Measurements from ENCODE around the gene NTPCR. TPM values are rescaled to one million over a fixed set of nuclear protein-coding genes. Genes with fewer than 3 reads are reported as not detected.
A peak's percentile ranks its signal among the peaks of the same experiment; 100 is the strongest.

Gene NTPCR, protein sequence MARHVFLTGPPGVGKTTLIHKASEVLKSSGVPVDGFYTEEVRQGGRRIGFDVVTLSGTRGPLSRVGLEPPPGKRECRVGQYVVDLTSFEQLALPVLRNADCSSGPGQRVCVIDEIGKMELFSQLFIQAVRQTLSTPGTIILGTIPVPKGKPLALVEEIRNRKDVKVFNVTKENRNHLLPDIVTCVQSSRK
- total RNA-seq, result 10 to 100 TPM; 27.2 to 40.1 (median 28.8) TPM

DNA sequence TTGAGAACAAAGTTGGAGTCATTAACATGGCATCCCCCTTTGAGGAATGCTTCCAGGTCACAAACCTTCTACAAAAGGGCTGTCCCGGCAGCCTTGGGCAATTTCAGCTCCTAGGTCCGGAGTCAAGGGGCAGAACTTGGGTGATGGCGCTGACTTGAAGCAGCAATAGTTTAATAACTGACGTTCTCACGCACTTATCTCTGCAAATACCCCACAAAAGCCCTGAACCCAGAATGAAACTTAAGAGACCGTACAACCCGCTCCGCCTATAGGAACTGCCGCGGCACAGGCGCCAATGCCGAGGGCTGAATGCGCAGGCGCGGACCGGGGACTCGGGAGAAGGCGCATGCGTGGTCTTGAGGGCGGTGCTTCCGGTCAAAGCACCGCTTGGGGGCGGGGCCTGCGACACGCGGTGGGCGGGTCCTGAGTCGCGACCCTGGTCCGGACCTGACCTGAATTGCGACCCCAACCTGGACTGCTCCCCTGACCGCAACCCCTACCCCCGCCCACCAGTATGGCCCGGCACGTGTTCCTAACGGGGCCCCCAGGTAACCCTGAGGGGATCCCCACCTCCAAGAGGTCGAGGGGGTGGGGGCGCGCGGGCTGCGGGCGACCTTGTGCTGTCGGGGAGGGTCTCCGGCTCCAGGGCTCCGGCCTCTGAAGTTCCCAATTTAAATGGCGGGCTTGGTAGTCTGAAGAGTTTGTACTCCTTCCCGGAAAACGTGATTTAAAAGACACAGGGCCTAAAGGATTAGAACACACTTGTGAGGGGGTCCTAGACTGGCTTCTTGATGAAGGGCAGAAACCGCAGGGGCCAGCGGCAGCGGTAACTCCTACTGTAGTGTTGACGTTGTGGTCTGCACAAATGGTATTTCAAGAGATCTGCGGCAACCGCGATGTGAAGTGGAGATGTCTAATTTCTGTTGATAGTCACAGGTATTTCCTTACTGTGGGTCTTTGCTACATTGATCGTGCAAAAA lies at the start of gene NTPCR:
TSS of gene NTPCR (plus strand) at position 415 of the 980 bp plus-strand sequence. CDS start at position 515, 100 bp downstream.
- peaks cover 0 to 4% of the 10 kb centered on the region in 2 donors for H3K4me1 ChIP-seq
- TF ChIP-seq, protein P1, sequence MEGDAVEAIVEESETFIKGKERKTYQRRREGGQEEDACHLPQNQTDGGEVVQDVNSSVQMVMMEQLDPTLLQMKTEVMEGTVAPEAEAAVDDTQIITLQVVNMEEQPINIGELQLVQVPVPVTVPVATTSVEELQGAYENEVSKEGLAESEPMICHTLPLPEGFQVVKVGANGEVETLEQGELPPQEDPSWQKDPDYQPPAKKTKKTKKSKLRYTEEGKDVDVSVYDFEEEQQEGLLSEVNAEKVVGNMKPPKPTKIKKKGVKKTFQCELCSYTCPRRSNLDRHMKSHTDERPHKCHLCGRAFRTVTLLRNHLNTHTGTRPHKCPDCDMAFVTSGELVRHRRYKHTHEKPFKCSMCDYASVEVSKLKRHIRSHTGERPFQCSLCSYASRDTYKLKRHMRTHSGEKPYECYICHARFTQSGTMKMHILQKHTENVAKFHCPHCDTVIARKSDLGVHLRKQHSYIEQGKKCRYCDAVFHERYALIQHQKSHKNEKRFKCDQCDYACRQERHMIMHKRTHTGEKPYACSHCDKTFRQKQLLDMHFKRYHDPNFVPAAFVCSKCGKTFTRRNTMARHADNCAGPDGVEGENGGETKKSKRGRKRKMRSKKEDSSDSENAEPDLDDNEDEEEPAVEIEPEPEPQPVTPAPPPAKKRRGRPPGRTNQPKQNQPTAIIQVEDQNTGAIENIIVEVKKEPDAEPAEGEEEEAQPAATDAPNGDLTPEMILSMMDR (IDR thresholded peaks at IDR 0.05), result no peak
- peak in 2 of 3 donors; percentile 11 to 38 for TF ChIP-seq POLR2AphosphoS5 (IDR thresholded peaks at IDR 0.05)
- intact Hi-C loops (cut with DNase I; ENCODE audit: low total_unique reads), result no loop called here
- peak within 1 kb of the TSS; percentile 69 to 87 (median 86) for H3K4me3 ChIP-seq
- no peaks in the 10 kb centered on the region for H3K36me3 ChIP-seq
- peak; percentile 80 to 89 for DNase-seq (ENCODE audit: low spot score in 2 of 2)
- no peaks in the 10 kb centered on the region for H3K9me3 ChIP-seq
- H3K27me3 ChIP-seq, result no peaks in the 10 kb centered on the region
- peak within 1 kb of the TSS; percentile 88 to 92 for H3K27ac ChIP-seq

DNA sequence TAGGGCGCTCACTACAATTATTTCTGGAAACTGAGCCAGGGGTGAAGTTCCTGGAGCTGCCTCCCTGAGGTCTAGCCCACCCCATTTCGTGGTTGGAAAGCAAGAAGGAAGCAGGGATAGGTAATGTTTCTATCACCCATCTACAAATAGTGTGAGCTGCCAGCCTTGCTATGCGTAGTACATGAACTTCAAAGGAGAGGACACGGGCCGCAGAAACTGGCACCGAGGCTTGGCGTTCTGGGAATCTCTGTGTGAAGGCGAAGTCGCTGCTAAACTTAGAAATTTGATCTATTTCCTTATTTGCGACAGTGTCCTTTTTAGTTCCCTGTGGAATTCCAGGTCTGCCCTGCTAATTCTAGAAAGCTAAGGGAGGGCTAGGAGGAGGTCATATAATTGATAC lies 49.6 kb upstream of the NTPCR start:
- Histone ChIP-seq H3K4me3 (peak overlapping the region in 1 of 3 donors; percentile 39), H3K27ac (peak overlapping the region in 1 of 2 donors; percentile 19), H3K36me3 (no peaks in the 10 kb centered on the region), H3K9me3 (no peaks in the 10 kb centered on the region), H3K4me1 (peaks cover 0 to 3% of the 10 kb centered on the region in 2 donors), H3K27me3 (no peaks in the 10 kb centered on the region)
- peak in 1 of 2 donors; percentile 19 for DNase-seq (ENCODE audit: low spot score in 2 of 2)
- intact Hi-C loops (cut with DNase I; ENCODE audit: low total_unique reads), result no loop called here
- TF ChIP-seq POLR2A (IDR thresholded peaks at IDR 0.05) (no peak), POLR2AphosphoS5 (IDR thresholded peaks at IDR 0.05) (no peak)
- TF ChIP-seq, protein P1 (IDR thresholded peaks at IDR 0.05), result no peak

DNA sequence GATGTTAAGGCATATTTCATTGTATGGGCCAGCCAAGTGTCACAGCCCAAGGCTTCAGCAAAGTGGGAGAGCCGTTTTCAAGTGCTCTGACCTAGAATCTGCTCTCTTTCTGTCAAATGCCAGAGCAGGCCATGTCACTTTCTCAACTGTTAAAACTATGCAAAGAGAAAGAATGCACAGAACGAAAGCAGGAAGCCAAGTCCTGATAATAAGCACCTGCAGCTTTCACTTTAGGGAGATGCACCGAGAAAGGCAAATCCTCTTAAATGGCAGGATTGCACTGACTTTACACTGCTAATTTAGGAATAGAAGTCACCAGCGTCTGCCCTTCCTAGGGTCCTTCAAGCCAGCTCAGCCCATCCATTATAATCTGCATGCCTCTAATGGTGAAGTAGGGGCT lies 49.2 kb upstream of the NTPCR start:
- TF ChIP-seq, protein P1 (IDR thresholded peaks at IDR 0.05), result no peak
- TF ChIP-seq POLR2A (IDR thresholded peaks at IDR 0.05), result no peak
- no peak for TF ChIP-seq POLR2AphosphoS5 (IDR thresholded peaks at IDR 0.05)
- Histone ChIP-seq H3K9me3 (no peaks in the 10 kb centered on the region), H3K36me3 (no peaks in the 10 kb centered on the region), H3K27me3 (no peaks in the 10 kb centered on the region), H3K4me3 (peak overlapping the region in 1 of 3 donors; percentile 39), H3K4me1 (peaks cover 0 to 3% of the 10 kb centered on the region in 2 donors), H3K27ac (peak overlapping the region in 1 of 2 donors; percentile 19)
- intact Hi-C loops (cut with DNase I; ENCODE audit: low total_unique reads), result no loop called here
- DNase-seq (ENCODE audit: low spot score in 2 of 2), result no peak

DNA sequence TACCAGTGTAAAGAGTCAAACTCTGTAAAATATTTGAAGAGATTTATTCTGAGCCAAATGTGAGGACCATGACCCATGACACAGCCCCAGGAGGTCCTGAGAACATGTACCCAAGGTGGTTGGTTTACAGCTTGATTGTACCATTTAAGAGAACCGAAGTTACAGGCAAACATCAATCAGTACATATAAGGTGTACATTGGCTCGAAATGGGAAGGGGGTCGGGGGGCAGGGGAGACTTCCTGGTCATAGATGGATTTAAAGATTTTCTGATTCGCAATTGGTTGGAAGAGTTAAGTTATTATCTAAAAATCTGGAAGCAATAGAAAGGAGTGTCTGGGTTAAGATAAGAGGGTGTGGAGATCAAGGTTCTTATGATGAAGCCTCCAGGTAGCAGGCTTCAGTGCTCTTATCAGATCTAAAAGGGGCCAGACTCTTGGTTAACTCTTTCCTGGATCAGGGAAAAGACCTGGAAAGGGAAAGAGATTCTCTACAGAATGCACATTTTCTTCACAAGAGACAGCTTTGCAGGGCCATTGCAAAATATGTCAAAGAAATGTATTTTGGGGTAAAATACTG lies 47.5 kb upstream of the NTPCR start:
- intact Hi-C loops (cut with DNase I; ENCODE audit: low total_unique reads), result no loop called here
- no peaks in the 10 kb centered on the region for H3K9me3 ChIP-seq
- no peak for TF ChIP-seq POLR2AphosphoS5 (IDR thresholded peaks at IDR 0.05)
- TF ChIP-seq, protein P1 (IDR thresholded peaks at IDR 0.05), result no peak
- no peak for TF ChIP-seq POLR2A (IDR thresholded peaks at IDR 0.05)
- no peaks in the 10 kb centered on the region for H3K36me3 ChIP-seq
- H3K4me3 ChIP-seq, result no peak overlapping the region
- peaks cover 0 to 3% of the 10 kb centered on the region in 2 donors for H3K4me1 ChIP-seq
- H3K27me3 ChIP-seq, result no peaks in the 10 kb centered on the region
- DNase-seq (ENCODE audit: low spot score in 2 of 2), result no peak
- H3K27ac ChIP-seq, result no peak overlapping the region
